SK-N-SH (cell line): ENCODE results near the gene NBEA.
"Not testable (repeated sequence)": the region's sequence is repeated elsewhere in the genome, so short reads cannot be mapped to it uniquely, and the experiment has no call there.

ENCODE experiments used
- ELF1 ChIP-seq: IDR thresholded peaks from 2 replicates; pipeline ENCODE4 v1.4.0; 2012
- EZH2phosphoT487 ChIP-seq: fragments of 200-600 bp; sonication (generic); IDR thresholded peaks from 2 replicates; pipeline ENCODE4 v1.6.1; 2017; ENCODE audit warnings: low read depth, mixed run types, mild to moderate bottlenecking, antibody characterized with exemption, moderate library complexity, borderline replicate concordance
- POLR2AphosphoS5 ChIP-seq: IDR thresholded peaks from 2 replicates; pipeline ENCODE4 v1.6.1; 2012; ENCODE audit warnings: low read depth, low read length
- RAD21 ChIP-seq: IDR thresholded peaks from 2 replicates; pipeline ENCODE4 v1.6.1; 2012; ENCODE audit warnings: mild to moderate bottlenecking, low read length
- TAF1 ChIP-seq: IDR thresholded peaks from 2 replicates; pipeline ENCODE4 v1.6.1; 2012; ENCODE audit warnings: low read depth, mild to moderate bottlenecking, low read length, moderate library complexity, borderline replicate concordance
- YY1 ChIP-seq: IDR thresholded peaks from 2 replicates; pipeline ENCODE4 v1.4.0; 2012; ENCODE audit warnings: low read depth, mild to moderate bottlenecking
- TF ChIP-seq, protein P1 (sequence below): IDR thresholded peaks from 2 replicates; pipeline ENCODE4 v1.4.0; 2012; ENCODE audit warnings: low read depth, borderline replicate concordance
- TF ChIP-seq, protein P2 (sequence below): IDR thresholded peaks from 2 replicates; pipeline ENCODE4 v1.4.0; 2012; ENCODE audit warnings: low read depth
- TF ChIP-seq, protein P3 (sequence below): IDR thresholded peaks from 2 replicates; pipeline ENCODE4 v1.4.0; 2012; ENCODE audit warnings: low read depth, borderline replicate concordance
- TF ChIP-seq, protein P4 (sequence below): fragments of 200-600 bp; sonication (generic); IDR thresholded peaks from 2 replicates; pipeline ENCODE4 v1.6.1; 2017; ENCODE audit warnings: antibody characterized with exemption, mild to moderate bottlenecking, moderate library complexity

DNA sequence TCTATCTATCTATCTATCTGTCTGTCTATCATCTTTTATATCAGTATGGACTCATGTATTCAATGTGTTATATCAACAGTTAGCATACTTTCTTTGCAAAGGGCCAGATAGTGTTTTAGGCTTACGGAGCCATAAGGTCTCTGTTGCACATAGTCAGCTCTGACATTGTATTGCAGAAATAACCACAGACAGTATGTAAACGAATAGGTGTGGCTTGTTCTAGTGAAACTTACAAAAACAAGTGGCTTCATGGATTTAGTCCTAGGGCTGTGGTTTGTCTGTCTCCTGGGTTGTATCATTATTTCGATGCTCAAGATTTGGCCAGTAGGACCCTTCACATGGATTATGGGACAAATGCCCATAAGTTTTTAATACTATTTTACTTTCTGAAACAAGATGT, 171.5 kb downstream of the NBEA start:
- TF ChIP-seq EZH2phosphoT487, ELF1, RAD21, YY1, POLR2AphosphoS5, TAF1: not testable (repeated sequence)
- TF ChIP-seq, protein P1, sequence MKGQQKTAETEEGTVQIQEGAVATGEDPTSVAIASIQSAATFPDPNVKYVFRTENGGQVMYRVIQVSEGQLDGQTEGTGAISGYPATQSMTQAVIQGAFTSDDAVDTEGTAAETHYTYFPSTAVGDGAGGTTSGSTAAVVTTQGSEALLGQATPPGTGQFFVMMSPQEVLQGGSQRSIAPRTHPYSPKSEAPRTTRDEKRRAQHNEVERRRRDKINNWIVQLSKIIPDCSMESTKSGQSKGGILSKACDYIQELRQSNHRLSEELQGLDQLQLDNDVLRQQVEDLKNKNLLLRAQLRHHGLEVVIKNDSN = not testable (repeated sequence)
- TF ChIP-seq, protein P2, sequence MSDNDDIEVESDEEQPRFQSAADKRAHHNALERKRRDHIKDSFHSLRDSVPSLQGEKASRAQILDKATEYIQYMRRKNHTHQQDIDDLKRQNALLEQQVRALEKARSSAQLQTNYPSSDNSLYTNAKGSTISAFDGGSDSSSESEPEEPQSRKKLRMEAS = not testable (repeated sequence)
- TF ChIP-seq, protein P3, sequence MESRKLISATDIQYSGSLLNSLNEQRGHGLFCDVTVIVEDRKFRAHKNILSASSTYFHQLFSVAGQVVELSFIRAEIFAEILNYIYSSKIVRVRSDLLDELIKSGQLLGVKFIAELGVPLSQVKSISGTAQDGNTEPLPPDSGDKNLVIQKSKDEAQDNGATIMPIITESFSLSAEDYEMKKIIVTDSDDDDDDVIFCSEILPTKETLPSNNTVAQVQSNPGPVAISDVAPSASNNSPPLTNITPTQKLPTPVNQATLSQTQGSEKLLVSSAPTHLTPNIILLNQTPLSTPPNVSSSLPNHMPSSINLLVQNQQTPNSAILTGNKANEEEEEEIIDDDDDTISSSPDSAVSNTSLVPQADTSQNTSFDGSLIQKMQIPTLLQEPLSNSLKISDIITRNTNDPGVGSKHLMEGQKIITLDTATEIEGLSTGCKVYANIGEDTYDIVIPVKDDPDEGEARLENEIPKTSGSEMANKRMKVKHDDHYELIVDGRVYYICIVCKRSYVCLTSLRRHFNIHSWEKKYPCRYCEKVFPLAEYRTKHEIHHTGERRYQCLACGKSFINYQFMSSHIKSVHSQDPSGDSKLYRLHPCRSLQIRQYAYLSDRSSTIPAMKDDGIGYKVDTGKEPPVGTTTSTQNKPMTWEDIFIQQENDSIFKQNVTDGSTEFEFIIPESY = not testable (repeated sequence)
- TF ChIP-seq, protein P4, sequence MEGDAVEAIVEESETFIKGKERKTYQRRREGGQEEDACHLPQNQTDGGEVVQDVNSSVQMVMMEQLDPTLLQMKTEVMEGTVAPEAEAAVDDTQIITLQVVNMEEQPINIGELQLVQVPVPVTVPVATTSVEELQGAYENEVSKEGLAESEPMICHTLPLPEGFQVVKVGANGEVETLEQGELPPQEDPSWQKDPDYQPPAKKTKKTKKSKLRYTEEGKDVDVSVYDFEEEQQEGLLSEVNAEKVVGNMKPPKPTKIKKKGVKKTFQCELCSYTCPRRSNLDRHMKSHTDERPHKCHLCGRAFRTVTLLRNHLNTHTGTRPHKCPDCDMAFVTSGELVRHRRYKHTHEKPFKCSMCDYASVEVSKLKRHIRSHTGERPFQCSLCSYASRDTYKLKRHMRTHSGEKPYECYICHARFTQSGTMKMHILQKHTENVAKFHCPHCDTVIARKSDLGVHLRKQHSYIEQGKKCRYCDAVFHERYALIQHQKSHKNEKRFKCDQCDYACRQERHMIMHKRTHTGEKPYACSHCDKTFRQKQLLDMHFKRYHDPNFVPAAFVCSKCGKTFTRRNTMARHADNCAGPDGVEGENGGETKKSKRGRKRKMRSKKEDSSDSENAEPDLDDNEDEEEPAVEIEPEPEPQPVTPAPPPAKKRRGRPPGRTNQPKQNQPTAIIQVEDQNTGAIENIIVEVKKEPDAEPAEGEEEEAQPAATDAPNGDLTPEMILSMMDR = not testable (repeated sequence)
